Sigmoid colon (tissue), 4 donors: ENCODE measurements around the gene ZNF782.

Experiments used
- EP300 ChIP-seq, 4 donors: sonication (generic); formaldehyde crosslinking; IDR thresholded peaks; one replicate each; pipeline ENCODE4 v1.6.1; 2017; ENCODE audit warnings: antibody characterized with exemption in 4 of 4
- POLR2AphosphoS5 ChIP-seq, 4 donors: sonication (generic); formaldehyde crosslinking; IDR thresholded peaks; one replicate each; pipeline ENCODE4 v1.6.1; 2017; ENCODE audit warnings: antibody characterized with exemption in 4 of 4
- TF ChIP-seq, protein P1 (sequence below), 4 experiments: fragments of 450-650 bp in 3 of 4; fragments of 200-600 bp in 1 of 4; IDR thresholded peaks; one replicate each; pipeline ENCODE4 v1.5.1; 2016 to 2019; ENCODE audit warnings: antibody characterized with exemption in 4 of 4, mild to moderate bottlenecking in 3 of 4, moderate library complexity in 2 of 4

DNA sequence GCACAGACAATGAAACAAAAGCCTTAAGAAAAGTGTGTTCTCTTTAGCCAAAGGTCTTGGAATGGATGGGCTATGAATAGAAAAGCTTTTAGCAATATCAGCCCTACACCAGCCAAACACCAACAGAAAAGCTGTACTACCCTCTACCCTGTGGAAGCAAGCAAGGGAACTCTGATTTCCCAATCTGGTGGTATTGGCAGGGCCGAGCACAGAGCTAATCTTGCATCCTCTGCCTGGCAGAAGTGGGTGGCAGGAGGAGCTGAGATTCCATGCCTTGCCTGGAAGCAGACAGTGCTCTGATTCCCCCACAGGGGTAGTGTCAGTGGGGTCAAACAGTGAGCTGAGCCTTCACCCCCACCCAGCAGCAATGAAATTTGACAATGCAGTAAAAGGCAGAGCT lies 29.6 kb upstream of the ZNF782 start:
- TF ChIP-seq, protein P1, sequence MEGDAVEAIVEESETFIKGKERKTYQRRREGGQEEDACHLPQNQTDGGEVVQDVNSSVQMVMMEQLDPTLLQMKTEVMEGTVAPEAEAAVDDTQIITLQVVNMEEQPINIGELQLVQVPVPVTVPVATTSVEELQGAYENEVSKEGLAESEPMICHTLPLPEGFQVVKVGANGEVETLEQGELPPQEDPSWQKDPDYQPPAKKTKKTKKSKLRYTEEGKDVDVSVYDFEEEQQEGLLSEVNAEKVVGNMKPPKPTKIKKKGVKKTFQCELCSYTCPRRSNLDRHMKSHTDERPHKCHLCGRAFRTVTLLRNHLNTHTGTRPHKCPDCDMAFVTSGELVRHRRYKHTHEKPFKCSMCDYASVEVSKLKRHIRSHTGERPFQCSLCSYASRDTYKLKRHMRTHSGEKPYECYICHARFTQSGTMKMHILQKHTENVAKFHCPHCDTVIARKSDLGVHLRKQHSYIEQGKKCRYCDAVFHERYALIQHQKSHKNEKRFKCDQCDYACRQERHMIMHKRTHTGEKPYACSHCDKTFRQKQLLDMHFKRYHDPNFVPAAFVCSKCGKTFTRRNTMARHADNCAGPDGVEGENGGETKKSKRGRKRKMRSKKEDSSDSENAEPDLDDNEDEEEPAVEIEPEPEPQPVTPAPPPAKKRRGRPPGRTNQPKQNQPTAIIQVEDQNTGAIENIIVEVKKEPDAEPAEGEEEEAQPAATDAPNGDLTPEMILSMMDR (IDR thresholded peaks at IDR 0.05), result no peak
- TF ChIP-seq EP300 (IDR thresholded peaks at IDR 0.05), result no peak
- no peak for TF ChIP-seq POLR2AphosphoS5 (IDR thresholded peaks at IDR 0.05)
